GM12878 (cell line): ENCODE measurements around the gene FLOT1. TPM values are rescaled to one million over a fixed set of nuclear protein-coding genes. Genes with fewer than 3 reads are reported as not detected.
A peak's percentile ranks its signal among the peaks of the same experiment; 100 is the strongest.

Source experiments
- ATF7 ChIP-seq: fragments of 450-650 bp; IDR thresholded peaks from 2 replicates; pipeline ENCODE4 v1.6.1; 2016; ENCODE audit warnings: low read depth, mild to moderate bottlenecking
- BMI1 ChIP-seq: fragments of 450-650 bp; IDR thresholded peaks from 2 replicates; pipeline ENCODE4 v1.6.1; 2016; ENCODE audit warnings: mild to moderate bottlenecking, moderate library complexity, borderline replicate concordance
- CHD4 ChIP-seq: fragments of 200-600 bp; sonication (generic); IDR thresholded peaks from 2 replicates; pipeline ENCODE4 v1.6.1; 2016; ENCODE audit warnings: mild to moderate bottlenecking
- ELK1 ChIP-seq: IDR thresholded peaks from 2 replicates; pipeline ENCODE4 v1.6.1; 2012; ENCODE audit warnings: low read depth, low read length, improper control_type of control experiment
- HCFC1 ChIP-seq: fragments of 150-350 bp; IDR thresholded peaks from 2 replicates; pipeline ENCODE4 v1.6.1; 2014; ENCODE audit warnings: low read length
- IRF5 ChIP-seq: fragments of 450-650 bp; IDR thresholded peaks from 2 replicates; pipeline ENCODE4 v1.6.1; 2017; ENCODE audit warnings: borderline replicate concordance
- MAX ChIP-seq: IDR thresholded peaks from 2 replicates; pipeline ENCODE4 v1.6.1; 2012; ENCODE audit warnings: low read depth, low read length, improper control_type of control experiment
- MEF2B ChIP-seq: fragments of 450-650 bp; IDR thresholded peaks from 2 replicates; pipeline ENCODE4 v1.6.1; 2018; ENCODE audit warnings: mild to moderate bottlenecking, moderate library complexity; ENCODE audit not compliant: partially characterized antibody, poor library complexity, severe bottlenecking
- NBN ChIP-seq: fragments of 450-650 bp; IDR thresholded peaks from 2 replicates; pipeline ENCODE4 v1.6.1; 2016
- NKRF ChIP-seq: fragments of 450-650 bp; conservative IDR thresholded peaks from 2 replicates; pipeline ENCODE4 v1.6.1; 2017; ENCODE audit warnings: mild to moderate bottlenecking, moderate library complexity
- SRF ChIP-seq, 2 experiments: IDR thresholded peaks; 2 replicates each; pipeline ENCODE4 v1.6.1; 2011; ENCODE audit warnings: low read depth in 2 of 2, low read length in 2 of 2, mild to moderate bottlenecking in 1 of 2, moderate library complexity in 1 of 2
- STAT1 ChIP-seq: fragments of 450-650 bp; conservative IDR thresholded peaks from 2 replicates; pipeline ENCODE4 v1.6.1; 2014; ENCODE audit warnings: antibody characterized with exemption, mild to moderate bottlenecking
- WRNIP1 ChIP-seq: IDR thresholded peaks from 2 replicates; pipeline ENCODE4 v1.6.1; 2011; ENCODE audit warnings: low read depth, low read length, improper control_type of control experiment, borderline replicate concordance
- ZNF217 ChIP-seq: fragments of 450-650 bp; IDR thresholded peaks from 2 replicates; pipeline ENCODE4 v1.6.1; 2017; ENCODE audit warnings: antibody characterized with exemption, mild to moderate bottlenecking
- ZNF24 ChIP-seq: fragments of 450-650 bp; IDR thresholded peaks from 2 replicates; pipeline ENCODE4 v1.6.1; 2017; ENCODE audit warnings: antibody characterized with exemption, mild to moderate bottlenecking
- ZZZ3 ChIP-seq: IDR thresholded peaks from 2 replicates; pipeline ENCODE4 v1.6.1; 2011; ENCODE audit warnings: low read depth; ENCODE audit not compliant: control insufficient read depth, insufficient read length
- polyA plus RNA-seq, 11 experiments: library from polyadenylated mRNA; depleted of rRNA in 4 of 11; unstranded in 6 of 11; stranded (reverse) in 5 of 11; fragments of >200 nt; fragmentation: Nextera tagmentation in 4 of 11; fragmentation: Illumina TruSeq in 1 of 11; extraction: Ambion mirVana in 4 of 11; extraction: Trizol in 1 of 11; gene quantifications; 1 replicate in 1 of 11; 2 replicates in 10 of 11; pipeline versions ENCODE4 v1.2.1 to v1.2.3, GENCODE V29; 2011 to 2016; ENCODE audit warnings: inconsistent platforms in 2 of 11, missing spikeins in 2 of 11, low read depth in 1 of 11
- total RNA-seq, 4 experiments: library from RNA; depleted of rRNA in 3 of 4; stranded (reverse); fragments of >200 nt in 3 of 4; fragmentation: Illumina TruSeq in 1 of 4; extraction: Trizol in 1 of 4; gene quantifications; 2 replicates each; pipeline versions ENCODE4 v1.2.1 to v1.2.3, GENCODE V29; 2013 to 2021
- TF ChIP-seq, protein P1 (sequence below): fragments of 450-650 bp; IDR thresholded peaks from 2 replicates; pipeline ENCODE4 v1.6.1; 2017; ENCODE audit warnings: low read depth, mild to moderate bottlenecking, moderate library complexity
- TF ChIP-seq, protein P2 (sequence below): IDR thresholded peaks from 2 replicates; pipeline ENCODE4 v1.6.1; 2011; ENCODE audit warnings: borderline replicate concordance, low read depth, mild to moderate bottlenecking, moderate library complexity, mixed read lengths, low read length; ENCODE audit not compliant: insufficient read depth; ENCODE audit errors: extremely low read length
- TF ChIP-seq, protein P3 (sequence below): fragments of 450-650 bp; IDR thresholded peaks from 2 replicates; pipeline ENCODE4 v1.6.1; 2014; ENCODE audit warnings: mild to moderate bottlenecking

The FLOT1 gene
- total and polyA plus RNA-seq, 10 of the 15 experiments (the other 5 are each of a cell fraction or from before 2014, with no cell fraction given), result 12.3 to 153 (median 112) TPM

- TF ChIP-seq, protein P1, sequence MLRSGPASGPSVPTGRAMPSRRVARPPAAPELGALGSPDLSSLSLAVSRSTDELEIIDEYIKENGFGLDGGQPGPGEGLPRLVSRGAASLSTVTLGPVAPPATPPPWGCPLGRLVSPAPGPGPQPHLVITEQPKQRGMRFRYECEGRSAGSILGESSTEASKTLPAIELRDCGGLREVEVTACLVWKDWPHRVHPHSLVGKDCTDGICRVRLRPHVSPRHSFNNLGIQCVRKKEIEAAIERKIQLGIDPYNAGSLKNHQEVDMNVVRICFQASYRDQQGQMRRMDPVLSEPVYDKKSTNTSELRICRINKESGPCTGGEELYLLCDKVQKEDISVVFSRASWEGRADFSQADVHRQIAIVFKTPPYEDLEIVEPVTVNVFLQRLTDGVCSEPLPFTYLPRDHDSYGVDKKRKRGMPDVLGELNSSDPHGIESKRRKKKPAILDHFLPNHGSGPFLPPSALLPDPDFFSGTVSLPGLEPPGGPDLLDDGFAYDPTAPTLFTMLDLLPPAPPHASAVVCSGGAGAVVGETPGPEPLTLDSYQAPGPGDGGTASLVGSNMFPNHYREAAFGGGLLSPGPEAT, result peak; percentile 53
- TF ChIP-seq WRNIP1 (no peak), CHD4 (no peak), ELK1 (no peak), ZNF24 (no peak), ATF7 (peak; percentile 56; the same call in 1 of the 2 replicates), NBN (peak; percentile 97), ZZZ3 (no peak), ZNF217 (no peak; the same call in 1 of the 2 replicates), BMI1 (no peak), HCFC1 (no peak), NKRF (peak; percentile 80), STAT1 (0 out of 2 replicates have a peak, but pooled peaks have one; percentile 57), SRF (IDR thresholded peaks at IDR 0.05; ENCODE audit: low read depth in 2 of 2, low read length in 2 of 2) (no peak), MAX (0 out of 2 replicates have a peak, but pooled peaks have one; percentile 12), IRF5 (no peak), MEF2B (peak; percentile 98)
- TF ChIP-seq, protein P2, sequence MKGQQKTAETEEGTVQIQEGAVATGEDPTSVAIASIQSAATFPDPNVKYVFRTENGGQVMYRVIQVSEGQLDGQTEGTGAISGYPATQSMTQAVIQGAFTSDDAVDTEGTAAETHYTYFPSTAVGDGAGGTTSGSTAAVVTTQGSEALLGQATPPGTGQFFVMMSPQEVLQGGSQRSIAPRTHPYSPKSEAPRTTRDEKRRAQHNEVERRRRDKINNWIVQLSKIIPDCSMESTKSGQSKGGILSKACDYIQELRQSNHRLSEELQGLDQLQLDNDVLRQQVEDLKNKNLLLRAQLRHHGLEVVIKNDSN, result peak; percentile 17
- TF ChIP-seq, protein P3, sequence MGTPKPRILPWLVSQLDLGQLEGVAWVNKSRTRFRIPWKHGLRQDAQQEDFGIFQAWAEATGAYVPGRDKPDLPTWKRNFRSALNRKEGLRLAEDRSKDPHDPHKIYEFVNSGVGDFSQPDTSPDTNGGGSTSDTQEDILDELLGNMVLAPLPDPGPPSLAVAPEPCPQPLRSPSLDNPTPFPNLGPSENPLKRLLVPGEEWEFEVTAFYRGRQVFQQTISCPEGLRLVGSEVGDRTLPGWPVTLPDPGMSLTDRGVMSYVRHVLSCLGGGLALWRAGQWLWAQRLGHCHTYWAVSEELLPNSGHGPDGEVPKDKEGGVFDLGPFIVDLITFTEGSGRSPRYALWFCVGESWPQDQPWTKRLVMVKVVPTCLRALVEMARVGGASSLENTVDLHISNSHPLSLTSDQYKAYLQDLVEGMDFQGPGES, result no peak
Observed at GRCh38 chr6:30686908-30687658, 55.4 kb downstream of the FLOT1 start (continued).
